Measurements from ENCODE around the gene APOA4. TPM values are rescaled to one million over a fixed set of nuclear protein-coding genes. Genes with fewer than 3 reads are reported as not detected.

Gene APOA4
- total RNA-seq, 4 donors from 2014 or later, result not detected

- H3K4me3 ChIP-seq, result no peak overlapping the region
- DNase-seq, result no peak
- no peaks in the 10 kb centered on the region for H3K27me3 ChIP-seq
- in situ Hi-C loops (cut with MboI; ENCODE audit: low pct_ligation_motif_present in 1 of 4, low pct_unique_long_range_greater_than_20kb in 1 of 4, low sequenced_read_pairs in 3 of 4) (no loop called here), intact Hi-C loops (cut with DNase I; ENCODE audit: low total_unique reads) (no loop called here)
- H3K36me3 ChIP-seq, result no peaks in the 10 kb centered on the region
- 87 to 92% methylated on average over 2 to 9 of the region's 9 CpGs for WGBS, 2 donors (ENCODE audit: low coverage in 1 of 2)
- H3K9me3 ChIP-seq, result no peaks in the 10 kb centered on the region
- TF ChIP-seq EP300 (IDR thresholded peaks at IDR 0.05; ENCODE audit: low read depth), result no peak
- no peak for TF ChIP-seq POLR2AphosphoS5 (IDR thresholded peaks at IDR 0.05)
- no peak for TF ChIP-seq CTCF (IDR thresholded peaks at IDR 0.05)
- no peak for TF ChIP-seq POLR2A (IDR thresholded peaks at IDR 0.05)
- no peaks in the 10 kb centered on the region for H3K4me1 ChIP-seq
- no peak overlapping the region for H3K27ac ChIP-seq
These were observed 4.1 kb downstream of the APOA4 start for GRCh38 chr11:116819049-116819448.

GRCh38 chr11:116814502-116814901 is 8.6 kb downstream of the APOA4 start:
- Histone ChIP-seq H3K4me1 (no peaks in the 10 kb centered on the region), H3K4me3 (no peak overlapping the region), H3K9me3 (no peaks in the 10 kb centered on the region), H3K27me3 (no peaks in the 10 kb centered on the region), H3K27ac (no peak overlapping the region), H3K36me3 (no peaks in the 10 kb centered on the region)
- WGBS, 2 donors (ENCODE audit: low coverage in 1 of 2), result 90 to 95% methylated on average over 5 to 6 of the region's 6 CpGs
- no peak for TF ChIP-seq POLR2A (IDR thresholded peaks at IDR 0.05)
- no peak for TF ChIP-seq POLR2AphosphoS5 (IDR thresholded peaks at IDR 0.05)
- TF ChIP-seq EP300 (IDR thresholded peaks at IDR 0.05; ENCODE audit: low read depth), result no peak
- TF ChIP-seq CTCF (IDR thresholded peaks at IDR 0.05), result no peak
- no peak for DNase-seq
- intact Hi-C loops (cut with DNase I; ENCODE audit: low total_unique reads) (no loop called here), in situ Hi-C loops (cut with MboI; ENCODE audit: low pct_ligation_motif_present in 1 of 4, low pct_unique_long_range_greater_than_20kb in 1 of 4, low sequenced_read_pairs in 3 of 4) (no loop called here)

DNA sequence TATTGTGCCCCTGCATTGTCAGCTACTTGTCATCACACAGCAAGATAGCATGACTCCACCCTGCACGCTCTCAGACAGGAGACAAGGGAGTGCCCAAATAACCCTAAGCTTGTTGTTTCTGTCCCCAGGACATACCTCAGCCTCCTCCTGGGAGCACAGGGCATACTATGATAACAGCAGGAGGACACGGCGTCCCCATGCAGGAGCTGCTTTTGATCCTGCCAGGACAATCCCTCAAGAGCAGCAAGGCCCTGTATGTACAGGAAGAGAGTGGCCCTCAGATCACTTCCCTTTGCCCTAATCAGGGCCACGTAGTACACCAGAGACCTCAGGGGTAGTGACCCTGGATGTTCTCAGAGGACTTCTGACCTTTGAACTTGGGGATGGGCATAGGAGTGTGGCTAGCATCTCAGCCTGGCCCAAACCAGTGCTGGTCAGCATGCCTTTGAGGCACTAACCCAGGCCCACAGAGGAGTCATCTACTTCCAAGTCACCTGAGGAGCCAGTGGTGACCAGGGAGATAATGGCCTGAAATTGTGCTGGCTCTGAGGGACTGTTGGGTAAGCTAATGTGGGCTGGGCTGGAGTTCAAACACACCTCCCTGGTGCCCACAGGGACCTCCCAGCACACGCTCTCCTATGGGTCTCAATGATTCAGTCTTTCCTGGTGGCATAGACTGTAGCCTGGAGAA is 9.2 kb downstream of the APOA4 start:
- intact Hi-C loops (cut with DNase I; ENCODE audit: low total_unique reads), result no loop called here
- H3K4me3 ChIP-seq, result no peak overlapping the region
- no peak for TF ChIP-seq CTCF (IDR thresholded peaks at IDR 0.05)
- TF ChIP-seq EP300 (IDR thresholded peaks at IDR 0.05; ENCODE audit: low read depth), result no peak
- no peak for TF ChIP-seq POLR2AphosphoS5 (IDR thresholded peaks at IDR 0.05)
- no peak for TF ChIP-seq POLR2A (IDR thresholded peaks at IDR 0.05)
- H3K27ac ChIP-seq, result no peak overlapping the region
- in situ Hi-C loops (cut with MboI; ENCODE audit: low pct_ligation_motif_present in 1 of 4, low pct_unique_long_range_greater_than_20kb in 1 of 4, low sequenced_read_pairs in 3 of 4), result no loop called here
- no peaks in the 10 kb centered on the region for H3K36me3 ChIP-seq
- DNase-seq, result no peak
- no peaks in the 10 kb centered on the region for H3K27me3 ChIP-seq
- no peaks in the 10 kb centered on the region for H3K9me3 ChIP-seq
- 68 to 80% methylated on average over 5 of the region's 5 CpGs for WGBS, 2 donors (ENCODE audit: low coverage in 1 of 2)
- peaks cover 0 to 2% (median 0%) of the 10 kb centered on the region in 4 donors for H3K4me1 ChIP-seq

DNA sequence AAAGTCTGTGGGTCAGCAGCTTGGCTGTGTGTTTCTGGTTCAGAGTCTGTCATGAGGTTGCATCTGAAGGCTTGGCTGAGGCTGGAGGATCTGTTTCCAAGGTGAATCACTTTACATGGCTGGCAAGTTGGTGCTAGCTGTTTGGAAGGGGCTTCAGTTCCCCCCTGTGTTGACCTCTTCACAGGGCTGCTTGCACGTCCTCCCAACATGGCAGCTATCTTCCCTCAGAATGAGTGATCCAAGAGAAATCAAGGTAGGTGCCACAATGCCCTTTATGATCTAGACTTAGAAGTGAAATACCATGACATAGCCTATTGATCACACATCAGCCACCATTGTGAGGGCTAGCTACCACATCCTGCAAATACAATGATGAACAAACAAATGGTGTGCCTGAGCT is 9.9 kb downstream of the APOA4 start:
- Histone ChIP-seq H3K27me3 (no peaks in the 10 kb centered on the region), H3K4me1 (peaks cover 0 to 7% (median under 1%) of the 10 kb centered on the region in 4 donors), H3K36me3 (no peaks in the 10 kb centered on the region), H3K27ac (no peak overlapping the region), H3K9me3 (no peaks in the 10 kb centered on the region), H3K4me3 (no peak overlapping the region)
- intact Hi-C loops (cut with DNase I; ENCODE audit: low total_unique reads), result no loop called here
- WGBS, 2 donors (ENCODE audit: low coverage in 1 of 2), result 80% methylated on average over 1 of the region's 1 CpG; no CpG with 5 or more reads in 1 of the 2 donors
- TF ChIP-seq EP300 (IDR thresholded peaks at IDR 0.05; ENCODE audit: low read depth) (no peak), POLR2AphosphoS5 (IDR thresholded peaks at IDR 0.05) (no peak), POLR2A (IDR thresholded peaks at IDR 0.05) (no peak), CTCF (IDR thresholded peaks at IDR 0.05) (no peak)
- no peak for DNase-seq
- in situ Hi-C loops (cut with MboI; ENCODE audit: low pct_ligation_motif_present in 1 of 4, low pct_unique_long_range_greater_than_20kb in 1 of 4, low sequenced_read_pairs in 3 of 4), result no loop called here
